Ectodermal cell (in vitro differentiated cells): ENCODE measurements around the gene FBXL17.

Source experiments
- H3K27ac ChIP-seq: 2 replicates; pipeline ENCODE4 v1.7.0; 2013; ENCODE audit warnings: mild to moderate bottlenecking, low read depth, low read length; ENCODE audit not compliant: insufficient read depth, poor library complexity, severe bottlenecking
- H3K27me3 ChIP-seq: 2 replicates; pipeline ENCODE4 v1.7.0; 2013; ENCODE audit warnings: mild to moderate bottlenecking, low read length; ENCODE audit not compliant: insufficient read depth, control insufficient read depth, poor library complexity, severe bottlenecking
- H3K36me3 ChIP-seq: one replicate; pipeline ENCODE4 v1.7.0; 2013; ENCODE audit warnings: low read length; ENCODE audit not compliant: control insufficient read depth, insufficient read depth
- H3K4me1 ChIP-seq: one replicate; pipeline ENCODE4 v1.7.0; 2013; ENCODE audit warnings: low read length; ENCODE audit not compliant: control insufficient read depth, insufficient read depth
- H3K4me3 ChIP-seq: 2 replicates; pipeline ENCODE4 v1.7.0; 2013; ENCODE audit warnings: low read depth, low read length, control low read depth; ENCODE audit not compliant: insufficient read depth
- H3K9me3 ChIP-seq: 2 replicates; pipeline ENCODE4 v1.7.0; 2013; ENCODE audit warnings: mild to moderate bottlenecking, low read length, moderate library complexity; ENCODE audit not compliant: control insufficient read depth
- WGBS, 2 experiments: methylation state at CpG; one replicate each; pipeline ENCODE4 v1.1.7; 2013; ENCODE audit warnings: missing lambda C conversion rate in 2 of 2; 5-methylcytosine and 5-hydroxymethylcytosine counted together

FBXL17 gene

GRCh38 chr5:107884871-107885270 lies 497.0 kb downstream of the FBXL17 start:
- Histone ChIP-seq H3K27ac (no peak overlapping the region), H3K9me3 (no peaks in the 10 kb centered on the region), H3K36me3 (no peaks in the 10 kb centered on the region), H3K4me3 (no peak overlapping the region), H3K27me3 (no peaks in the 10 kb centered on the region), H3K4me1 (no peaks in the 10 kb centered on the region)
- no CpG with 5 or more reads among the region's 1 CpG for WGBS, 2 experiments

- WGBS, 2 experiments, result 83% methylated on average over 4 of the region's 4 CpGs
- peaks cover 12% of the 10 kb centered on the region for H3K4me1 ChIP-seq
- no peak overlapping the region for H3K4me3 ChIP-seq
- no peaks in the 10 kb centered on the region for H3K9me3 ChIP-seq
- H3K36me3 ChIP-seq, result no peaks in the 10 kb centered on the region
- no peaks in the 10 kb centered on the region for H3K27me3 ChIP-seq
- no peak overlapping the region for H3K27ac ChIP-seq
Measured at GRCh38 chr5:107878661-107879060, 503.2 kb downstream of the FBXL17 start.

- 73 to 82% methylated on average over 6 of the region's 6 CpGs for WGBS, 2 experiments
- no peak overlapping the region for H3K27ac ChIP-seq
- H3K4me1 ChIP-seq, result peaks cover 12% of the 10 kb centered on the region
Measured at GRCh38 chr5:107876906-107877305, 505.0 kb downstream of the FBXL17 start.

DNA sequence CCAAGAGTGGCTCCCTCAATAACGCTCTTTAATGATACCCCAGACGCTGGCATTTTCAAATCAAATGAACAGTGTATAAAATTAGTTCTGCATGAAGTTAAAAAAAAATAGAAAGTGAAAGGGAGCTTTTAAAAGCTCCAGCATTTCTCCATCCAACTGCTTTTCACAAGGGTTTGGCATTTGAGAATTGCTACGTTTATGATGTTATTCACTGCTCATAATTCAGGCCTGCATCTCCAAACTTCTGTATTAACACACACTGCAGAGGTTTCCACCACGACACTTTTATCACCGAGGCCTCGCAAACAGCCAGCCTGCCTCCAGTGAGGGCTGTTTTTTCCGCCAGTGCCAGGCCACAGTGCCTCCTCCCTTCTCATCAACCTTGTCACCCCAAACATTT lies 505.6 kb downstream of the FBXL17 start:
- Histone ChIP-seq H3K27me3 (no peaks in the 10 kb centered on the region), H3K4me3 (no peak overlapping the region), H3K4me1 (peaks cover 12% of the 10 kb centered on the region), H3K9me3 (no peaks in the 10 kb centered on the region), H3K36me3 (no peaks in the 10 kb centered on the region), H3K27ac (no peak overlapping the region)
- 91 to 93% methylated on average over 7 of the region's 7 CpGs for WGBS, 2 experiments

More at GRCh38 chr5:107876906-107877305, 505.0 kb downstream of the FBXL17 start:
- no peak overlapping the region for H3K4me3 ChIP-seq
- no peaks in the 10 kb centered on the region for H3K9me3 ChIP-seq
- no peaks in the 10 kb centered on the region for H3K36me3 ChIP-seq
- no peaks in the 10 kb centered on the region for H3K27me3 ChIP-seq

- H3K27ac ChIP-seq, result no peak overlapping the region
- WGBS, 2 experiments, result 82 to 85% methylated on average over 9 of the region's 9 CpGs
Measured at GRCh38 chr5:107875833-107876232, 506.1 kb downstream of the FBXL17 start.

DNA sequence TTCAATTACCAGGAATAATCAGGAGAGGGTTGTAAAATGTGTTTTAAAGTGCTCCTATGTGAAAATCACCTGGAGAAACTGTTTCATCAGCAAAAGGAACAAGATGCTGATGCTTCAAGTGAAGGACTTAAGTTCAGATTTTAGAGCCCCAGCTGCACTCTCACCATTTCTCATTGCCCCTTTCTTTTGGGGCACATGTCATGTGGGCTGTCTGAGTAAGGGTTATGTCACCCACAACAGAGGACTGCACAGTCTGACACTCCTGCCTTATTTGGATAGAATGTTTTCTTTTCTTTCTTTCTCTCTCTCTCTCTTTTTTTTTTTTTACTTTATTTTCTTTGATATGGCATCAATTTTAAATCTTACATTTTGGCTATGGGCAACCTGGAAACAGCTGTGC lies 507.1 kb downstream of the FBXL17 start:
- H3K27ac ChIP-seq, result no peak overlapping the region
- no peaks in the 10 kb centered on the region for H3K36me3 ChIP-seq
- no peaks in the 10 kb centered on the region for H3K27me3 ChIP-seq
- H3K4me1 ChIP-seq, result peaks cover 12% of the 10 kb centered on the region
- no peaks in the 10 kb centered on the region for H3K9me3 ChIP-seq
- H3K4me3 ChIP-seq, result no peak overlapping the region

More at GRCh38 chr5:107875833-107876232, 506.1 kb downstream of the FBXL17 start:
- Histone ChIP-seq H3K4me1 (peaks cover 12% of the 10 kb centered on the region), H3K27me3 (no peaks in the 10 kb centered on the region), H3K36me3 (no peaks in the 10 kb centered on the region), H3K9me3 (no peaks in the 10 kb centered on the region), H3K4me3 (no peak overlapping the region)

- Histone ChIP-seq H3K9me3 (no peaks in the 10 kb centered on the region), H3K4me3 (no peak overlapping the region), H3K36me3 (no peaks in the 10 kb centered on the region), H3K27ac (no peak overlapping the region), H3K4me1 (peaks cover 12% of the 10 kb centered on the region), H3K27me3 (no peaks in the 10 kb centered on the region)
- 27 to 47% methylated on average over 2 of the region's 2 CpGs for WGBS, 2 experiments
Measured at GRCh38 chr5:107873877-107874276, 508.0 kb downstream of the FBXL17 start.

GRCh38 chr5:107871023-107871422 lies 510.9 kb downstream of the FBXL17 start:
- Histone ChIP-seq H3K4me3 (no peak overlapping the region), H3K9me3 (no peaks in the 10 kb centered on the region), H3K27ac (no peak overlapping the region), H3K27me3 (no peaks in the 10 kb centered on the region), H3K36me3 (no peaks in the 10 kb centered on the region), H3K4me1 (peaks cover 2% of the 10 kb centered on the region)
- 92 to 95% methylated on average over 2 to 3 of the region's 3 CpGs for WGBS, 2 experiments

GRCh38 chr5:107869438-107870115 lies 512.3 kb downstream of the FBXL17 start:
- H3K9me3 ChIP-seq, result peaks cover 2% of the 10 kb centered on the region
- no peak overlapping the region for H3K27ac ChIP-seq
- no peaks in the 10 kb centered on the region for H3K4me1 ChIP-seq
- WGBS, 2 experiments, result 84% methylated on average over 4 of the region's 4 CpGs
- no peaks in the 10 kb centered on the region for H3K36me3 ChIP-seq
- H3K27me3 ChIP-seq, result no peaks in the 10 kb centered on the region
- no peak overlapping the region for H3K4me3 ChIP-seq

DNA sequence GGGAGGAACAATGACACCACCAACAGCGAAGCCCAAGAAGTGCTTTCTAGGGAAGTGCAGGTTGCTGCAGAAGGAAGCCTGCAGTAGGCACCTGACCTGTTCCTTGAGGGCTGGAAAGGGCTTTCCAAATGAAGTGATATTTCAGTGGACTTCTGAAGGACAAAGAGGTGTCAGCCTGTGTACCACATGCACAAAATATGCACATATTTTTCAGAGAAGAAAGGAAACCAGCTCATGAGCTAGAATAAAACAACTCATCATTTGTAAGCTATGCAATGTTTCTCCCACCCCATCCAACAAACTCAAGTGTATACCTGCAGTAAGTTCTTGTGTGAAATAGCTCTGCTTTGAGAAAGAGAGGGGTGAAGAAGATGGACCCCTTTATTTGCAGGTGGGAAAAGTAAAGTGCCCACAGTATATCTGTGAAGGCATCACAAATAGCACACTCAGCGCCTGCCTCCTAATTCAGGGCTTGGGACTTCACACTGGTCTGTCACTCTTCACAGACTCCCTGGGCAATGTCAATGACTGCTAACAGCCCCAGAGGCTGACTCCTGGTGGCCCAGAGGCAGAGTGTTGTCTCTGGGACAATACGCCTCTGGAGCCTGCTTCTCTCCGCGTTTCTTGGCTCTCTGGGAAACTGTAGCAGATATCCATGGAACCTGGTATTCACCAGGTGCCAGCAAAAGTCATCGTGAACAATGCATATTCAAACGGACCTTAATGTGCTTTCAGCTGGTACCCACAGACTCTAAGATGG lies 513.1 kb downstream of the FBXL17 start:
- WGBS, 2 experiments, result 87 to 89% methylated on average over 7 of the region's 7 CpGs

More for the DNA sequence above, 513.1 kb downstream of the FBXL17 start:
- Histone ChIP-seq H3K9me3 (peaks cover 2% of the 10 kb centered on the region), H3K36me3 (no peaks in the 10 kb centered on the region), H3K4me1 (no peaks in the 10 kb centered on the region), H3K27ac (no peak overlapping the region), H3K4me3 (no peak overlapping the region), H3K27me3 (no peaks in the 10 kb centered on the region)
